Cardiac fibroblast (primary cell): ENCODE data around the gene THEM5.

ENCODE experiments used
- DNase-seq, 2 donors: peaks; one replicate each; pipeline versions ENCODE4 v3.0.0 to v3.0.0-alpha.2; 2010; ENCODE audit warnings: low read depth in 2 of 2
- H3K4me3 ChIP-seq, 2 donors: replicated peaks in 1 of 2; 1 replicate in 1 of 2; 2 replicates in 1 of 2; pipeline ENCODE4 v1.5.1; 2011; ENCODE audit warnings: low read depth in 2 of 2, low read length in 2 of 2, mild to moderate bottlenecking in 2 of 2, moderate library complexity in 1 of 2
- CTCF ChIP-seq: IDR thresholded peaks from one replicate; pipeline ENCODE4 v1.5.1; 2011; ENCODE audit warnings: low read depth, mild to moderate bottlenecking, low read length, inconsistent platforms

Gene THEM5

GRCh38 chr1:151809290-151809984, 44.1 kb downstream of the THEM5 start:
- TF ChIP-seq CTCF, result no peak
- DNase-seq, result no peak
- no peak overlapping the region for H3K4me3 ChIP-seq

GRCh38 chr1:151807766-151808165, 45.7 kb downstream of the THEM5 start:
- no peak for DNase-seq
- TF ChIP-seq CTCF, result no peak
- H3K4me3 ChIP-seq, result no peak overlapping the region

- no peak for DNase-seq
- no peak overlapping the region for H3K4me3 ChIP-seq
- no peak for TF ChIP-seq CTCF
Observed at GRCh38 chr1:151807131-151807530, 46.4 kb downstream of the THEM5 start.

GRCh38 chr1:151806170-151806569, 47.3 kb downstream of the THEM5 start:
- H3K4me3 ChIP-seq, result no peak overlapping the region
- DNase-seq, result no peak
- no peak for TF ChIP-seq CTCF

GRCh38 chr1:151805066-151805820, 48.3 kb downstream of the THEM5 start, which contains the start of gene LINGO4:
Gene LINGO4, minus strand, starts transcription at chr1:151805419. Its CDS starts 2,715 bp downstream, at chr1:151802704.
- no peak for TF ChIP-seq CTCF
- no peak within 1 kb of the TSS for H3K4me3 ChIP-seq
- no peak for DNase-seq

GRCh38 chr1:151803915-151804314, 49.6 kb downstream of the THEM5 start:
- no peak for DNase-seq
- no peak overlapping the region for H3K4me3 ChIP-seq
- no peak for TF ChIP-seq CTCF
